PC-3 (cell line): ENCODE results near the gene ETS1.

Source experiments
- EZH2 ChIP-seq: fragments of 300-600 bp; sonication (generic); IDR thresholded peaks from one replicate; pipeline ENCODE4 v1.6.1; 2017; ENCODE audit warnings: antibody characterized with exemption, mild to moderate bottlenecking, low read length; ENCODE audit not compliant: unreplicated experiment
- TF ChIP-seq, protein P1 (sequence below): fragments of 300-600 bp; sonication (generic); conservative IDR thresholded peaks from 2 replicates; pipeline ENCODE4 v1.5.1; 2017; ENCODE audit warnings: antibody characterized with exemption, low read depth, mild to moderate bottlenecking, low read length

DNA sequence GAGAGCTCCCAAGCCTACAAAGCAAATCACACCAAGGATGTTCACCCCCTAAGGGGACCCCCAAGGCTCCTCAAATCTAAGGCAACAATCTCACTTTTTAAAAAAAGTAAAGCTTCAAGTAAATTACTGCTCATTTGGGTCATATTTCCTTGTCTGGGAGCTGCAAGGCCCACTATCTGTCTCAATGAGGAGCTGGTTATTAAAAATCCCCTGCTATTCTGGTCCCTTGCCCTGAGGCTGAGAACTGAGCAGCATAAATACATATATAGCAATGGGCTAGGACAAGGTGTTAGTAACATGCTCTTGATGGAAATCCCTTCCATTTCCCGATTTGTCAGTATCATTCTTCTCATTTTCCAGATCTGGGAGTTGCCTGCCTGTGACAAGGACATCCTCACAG is 119.2 kb downstream of the ETS1 start:
- TF ChIP-seq, protein P1, sequence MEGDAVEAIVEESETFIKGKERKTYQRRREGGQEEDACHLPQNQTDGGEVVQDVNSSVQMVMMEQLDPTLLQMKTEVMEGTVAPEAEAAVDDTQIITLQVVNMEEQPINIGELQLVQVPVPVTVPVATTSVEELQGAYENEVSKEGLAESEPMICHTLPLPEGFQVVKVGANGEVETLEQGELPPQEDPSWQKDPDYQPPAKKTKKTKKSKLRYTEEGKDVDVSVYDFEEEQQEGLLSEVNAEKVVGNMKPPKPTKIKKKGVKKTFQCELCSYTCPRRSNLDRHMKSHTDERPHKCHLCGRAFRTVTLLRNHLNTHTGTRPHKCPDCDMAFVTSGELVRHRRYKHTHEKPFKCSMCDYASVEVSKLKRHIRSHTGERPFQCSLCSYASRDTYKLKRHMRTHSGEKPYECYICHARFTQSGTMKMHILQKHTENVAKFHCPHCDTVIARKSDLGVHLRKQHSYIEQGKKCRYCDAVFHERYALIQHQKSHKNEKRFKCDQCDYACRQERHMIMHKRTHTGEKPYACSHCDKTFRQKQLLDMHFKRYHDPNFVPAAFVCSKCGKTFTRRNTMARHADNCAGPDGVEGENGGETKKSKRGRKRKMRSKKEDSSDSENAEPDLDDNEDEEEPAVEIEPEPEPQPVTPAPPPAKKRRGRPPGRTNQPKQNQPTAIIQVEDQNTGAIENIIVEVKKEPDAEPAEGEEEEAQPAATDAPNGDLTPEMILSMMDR = no peak
- TF ChIP-seq EZH2 = no peak
